GM12878 (cell line): Measurements from ENCODE around the gene EPB41. TPM values are rescaled to one million over a fixed set of nuclear protein-coding genes. Genes with fewer than 3 reads are reported as not detected.

Source experiments
- ATAC-seq: fragments of 200-7000 bp; cut with Tn5 transposase; 3 replicates; pipeline ENCODE4 v1.9.1; 2020; ENCODE audit warnings: mild to moderate bottlenecking, moderate library complexity
- BruUV-seq: library from RNA; stranded (reverse); fragments of 400-500 nt; replicated peaks from 2 replicates; lab custom pipeline; 2021; lab: Mats Ljungman, UMichigan
- CTCF ChIA-PET: fragments of 300-600 bp; sonication (Branson Sonifier 250); formaldehyde crosslinking; extraction: SDS; loops from one replicate; lab custom pipeline; 2021; ENCODE audit warnings: inconsistent platforms; lab: Yijun Ruan, JAX
- POLR2A ChIA-PET: fragments of 350-600 bp; formaldehyde crosslinking; extraction: SDS; loops from one replicate; lab custom pipeline; 2021; ENCODE audit warnings: inconsistent platforms; lab: Charles Lee
- RAD21 ChIA-PET: fragments of 300-600 bp; sonication (Branson Sonifier 250); formaldehyde crosslinking; loops from one replicate; lab custom pipeline; 2023; ENCODE audit warnings: antibody characterized with exemption; ENCODE audit not compliant: unreplicated experiment; lab: Charles Lee
- SMC1A ChIA-PET: fragments of 300-600 bp; sonication (Branson Sonifier 250); formaldehyde crosslinking; loops from one replicate; lab custom pipeline; 2023; ENCODE audit not compliant: unreplicated experiment, uncharacterized antibody; lab: Charles Lee
- DNase-seq: peaks from one replicate; pipeline ENCODE4 v3.0.0-alpha.2; 2011; ENCODE audit warnings: low read depth, low spot score
- FAIRE-seq: peaks from 3 replicates; lab custom pipeline; 2011; peaks lifted over from hg19 to GRCh38; lab: Jason Lieb, UNC
- H2AFZ ChIP-seq: 2 replicates; pipeline ENCODE4 v1.6.0; 2011; ENCODE audit warnings: low read depth, low read length, control low read depth; ENCODE audit not compliant: control insufficient read depth
- H3K27ac ChIP-seq: 2 replicates; pipeline ENCODE4 v1.5.1; 2011; ENCODE audit warnings: control low read depth; ENCODE audit not compliant: control insufficient read depth, insufficient read depth
- H3K27me3 ChIP-seq, 2 experiments: replicated peaks in 1 of 2; 2 replicates each; pipeline versions ENCODE4 v1.6.0 to v1.6.1; 2011; ENCODE audit warnings: low read length in 1 of 2; ENCODE audit not compliant: control insufficient read depth in 2 of 2, insufficient read depth in 2 of 2
- H3K36me3 ChIP-seq, 2 experiments: 2 replicates each; pipeline ENCODE4 v1.5.1; 2011; ENCODE audit warnings: low read length in 1 of 2; ENCODE audit not compliant: control insufficient read depth in 2 of 2, insufficient read depth in 2 of 2
- H3K4me1 ChIP-seq: 2 replicates; pipeline ENCODE4 v1.6.1; 2011; ENCODE audit warnings: mild to moderate bottlenecking, low read length, moderate library complexity, mixed read lengths; ENCODE audit not compliant: control insufficient read depth, insufficient read depth
- H3K4me2 ChIP-seq: 2 replicates; pipeline ENCODE4 v1.6.0; 2011; ENCODE audit warnings: control low read depth; ENCODE audit not compliant: control insufficient read depth, insufficient read depth
- H3K4me3 ChIP-seq: fragments of 200-600 bp; sonication (generic); 2 replicates; pipeline ENCODE4 v1.5.1; 2016
- H3K79me2 ChIP-seq: 2 replicates; pipeline ENCODE4 v1.6.0; 2011; ENCODE audit warnings: low read length; ENCODE audit not compliant: control insufficient read depth, insufficient read depth
- H3K9ac ChIP-seq: 2 replicates; pipeline ENCODE4 v1.8.0; 2011; ENCODE audit warnings: low read length, control low read depth, mixed read lengths; ENCODE audit not compliant: control insufficient read depth, insufficient read depth
- H3K9me3 ChIP-seq: replicated peaks from 3 replicates; pipeline ENCODE4 v1.5.1; 2011; ENCODE audit warnings: mild to moderate bottlenecking, low read length; ENCODE audit not compliant: control insufficient read depth, insufficient read depth
- H4K20me1 ChIP-seq: 2 replicates; pipeline ENCODE4 v1.6.0; 2011; ENCODE audit not compliant: control insufficient read depth, insufficient read depth
- ATF2 ChIP-seq: IDR thresholded peaks from 2 replicates; pipeline ENCODE4 v1.6.1; 2012; ENCODE audit warnings: low read length, inconsistent platforms
- CEBPB ChIP-seq, 2 experiments: fragments of 150-350 bp in 1 of 2; IDR thresholded peaks; 2 replicates each; pipeline ENCODE4 v1.6.1; 2012 to 2014; ENCODE audit warnings: low read depth in 2 of 2, low read length in 2 of 2, borderline replicate concordance in 1 of 2, inconsistent platforms in 1 of 2
- ELK1 ChIP-seq: IDR thresholded peaks from 2 replicates; pipeline ENCODE4 v1.6.1; 2012; ENCODE audit warnings: low read depth, low read length, improper control_type of control experiment
- JUND ChIP-seq: IDR thresholded peaks from 2 replicates; pipeline ENCODE4 v1.6.1; 2012; ENCODE audit warnings: low read depth, mild to moderate bottlenecking, low read length, improper control_type of control experiment, moderate library complexity
- POLR2AphosphoS5 ChIP-seq: IDR thresholded peaks from 2 replicates; pipeline ENCODE4 v1.6.1; 2011; ENCODE audit warnings: mild to moderate bottlenecking, low read length, inconsistent platforms
- RELB ChIP-seq: fragments of 450-650 bp; IDR thresholded peaks from 2 replicates; pipeline ENCODE4 v1.6.1; 2017; ENCODE audit warnings: low read depth, mild to moderate bottlenecking, moderate library complexity
- SIN3A ChIP-seq: IDR thresholded peaks from 2 replicates; pipeline ENCODE4 v1.6.1; 2012; ENCODE audit warnings: low read depth, low read length, improper control_type of control experiment
- SMAD5 ChIP-seq: IDR thresholded peaks from 2 replicates; pipeline ENCODE4 v1.6.1; 2016; ENCODE audit warnings: antibody characterized with exemption, low read depth
- SP1 ChIP-seq: IDR thresholded peaks from one replicate; pipeline ENCODE4 v1.6.1; 2011; ENCODE audit warnings: low read depth, low read length
- SREBF2 ChIP-seq: IDR thresholded peaks from 2 replicates; pipeline ENCODE4 v1.6.1; 2012; ENCODE audit warnings: mild to moderate bottlenecking, low read length
- STAT3 ChIP-seq: IDR thresholded peaks from 2 replicates; pipeline ENCODE4 v1.6.1; 2011; ENCODE audit warnings: low read depth, low read length, improper control_type of control experiment
- ZBTB11 ChIP-seq: fragments of 450-650 bp; formaldehyde crosslinking; IDR thresholded peaks from 2 replicates; pipeline ENCODE4 v1.5.0; 2022; ENCODE audit warnings: mild to moderate bottlenecking, missing genetic modification characterization
- ZNF24 ChIP-seq: fragments of 450-650 bp; IDR thresholded peaks from 2 replicates; pipeline ENCODE4 v1.6.1; 2017; ENCODE audit warnings: antibody characterized with exemption, mild to moderate bottlenecking
- WGBS: methylation state at CpG from one replicate; pipeline ENCODE4 v1.1.6; 2016; ENCODE audit warnings: low lambda C conversion rate; ENCODE audit not compliant: insufficient replicate concordance, insufficient coverage; ENCODE audit errors: missing lambda C conversion rate; 5-methylcytosine and 5-hydroxymethylcytosine counted together
- in situ Hi-C: fragments of 300-500 bp; cut with MboI; formaldehyde crosslinking; loops from 9 replicates; pipeline ENCODE4 v1.14.3; 2018; ENCODE audit warnings: mixed read lengths
- intact Hi-C: fragments of 100-400 bp; cut with micrococcal nuclease; formaldehyde crosslinking; loops from one replicate; pipeline ENCODE4 v1.14.2; 2022; ENCODE audit not compliant: unreplicated experiment
- polyA plus RNA-seq, 11 experiments: library from polyadenylated mRNA; depleted of rRNA in 4 of 11; unstranded in 6 of 11; stranded (reverse) in 5 of 11; fragments of >200 nt; fragmentation: Nextera tagmentation in 4 of 11; fragmentation: Illumina TruSeq in 1 of 11; extraction: Ambion mirVana in 4 of 11; extraction: Trizol in 1 of 11; gene quantifications; 1 replicate in 1 of 11; 2 replicates in 10 of 11; pipeline versions ENCODE4 v1.2.1 to v1.2.3, GENCODE V29; 2011 to 2016; ENCODE audit warnings: inconsistent platforms in 2 of 11, missing spikeins in 2 of 11, low read depth in 1 of 11
- total RNA-seq, 4 experiments: library from RNA; depleted of rRNA in 3 of 4; stranded (reverse); fragments of >200 nt in 3 of 4; fragmentation: Illumina TruSeq in 1 of 4; extraction: Trizol in 1 of 4; gene quantifications; 2 replicates each; pipeline versions ENCODE4 v1.2.1 to v1.2.3, GENCODE V29; 2013 to 2021

EPB41 gene
- total and polyA plus RNA-seq, 10 of the 15 experiments (the other 5 are each of a cell fraction or from before 2014, with no cell fraction given), result 1.1 to 77.6 (median 58.8) TPM

GRCh38 chr1:28902738-28903137 is 11.6 kb upstream of the EPB41 start:
- no peak for ATAC-seq
- Histone ChIP-seq H3K9me3 (no peaks in the 10 kb centered on the region; the same call in 2 of the 3 replicates), H3K4me1 (no peaks in the 10 kb centered on the region), H3K9ac (no peak overlapping the region), H4K20me1 (no peaks in the 10 kb centered on the region), H3K27ac (no peak overlapping the region), H3K4me3 (no peak overlapping the region), H3K36me3 (no peaks in the 10 kb centered on the region), H3K4me2 (no peak overlapping the region), H3K27me3 (no peaks in the 10 kb centered on the region), H2AFZ (no peak overlapping the region), H3K79me2 (no peaks in the 10 kb centered on the region)
- POLR2A ChIA-PET, result interaction anchor here (0.5 to 1.1 kb wide), 3 partner anchors 18 to 165 kb away, joined by 3 to 8 read pairs (median 7); no protein-coding TSS in a partner anchor
- RAD21 ChIA-PET, result interaction anchor here (1.3 to 1.5 kb wide), 2 partner anchors 18 to 19 kb away, joined by 4 to 8 read pairs; no protein-coding TSS in a partner anchor
- TF ChIP-seq ATF2 (no peak), CEBPB (IDR thresholded peaks at IDR 0.05; ENCODE audit: borderline replicate concordance in 1 of 2, low read depth in 2 of 2, low read length in 2 of 2) (no peak), ZNF24 (no peak), SP1 (no peak), RELB (no peak), STAT3 (no peak), ZBTB11 (CRISPR knock-in tag) (no peak), SIN3A (no peak), JUND (no peak), ELK1 (no peak), POLR2AphosphoS5 (no peak), SMAD5 (no peak), SREBF2 (no peak)
- intact Hi-C loops, result no loop called here
- CTCF ChIA-PET, result interaction anchor here (0.6 to 1.3 kb wide), 6 partner anchors 12 to 131 kb away, joined by 3 to 5 read pairs (median 3); no protein-coding TSS in a partner anchor
- no peak for DNase-seq
- no TSS peak for BruUV-seq
- WGBS, result 97% methylated on average over 2 of the region's 2 CpGs
- SMC1A ChIA-PET, result interaction anchor here (0.7 to 1.0 kb wide), 2 partner anchors 15 to 18 kb away, joined by 3 read pairs; no protein-coding TSS in a partner anchor
- no peak for FAIRE-seq
- in situ Hi-C loops, result no loop called here
